ENCODE measurements around the gene SERTM1.

GRCh38 chr13:36718686-36719085, 44.9 kb downstream of the SERTM1 start:
- TF ChIP-seq CTCF (IDR thresholded peaks at IDR 0.05; ENCODE audit: poor library complexity) (no peak), EZH2 (IDR thresholded peaks at IDR 0.05; ENCODE audit: borderline replicate concordance) (no peak), EZH2phosphoT487 (IDR thresholded peaks at IDR 0.05; ENCODE audit: low read depth, severe bottlenecking, unreplicated experiment) (no peak)
